Measurements from ENCODE around the gene LRRC15. TPM values are rescaled to one million over a fixed set of nuclear protein-coding genes. Genes with fewer than 3 reads are reported as not detected.

The LRRC15 gene
- total and polyA plus RNA-seq, 2 experiments from 2014 or later: 0.05 to 0.14 TPM

- no peak for TF ChIP-seq EZH2 (IDR thresholded peaks at IDR 0.05; ENCODE audit: low read depth, unreplicated experiment)
- no peak for TF ChIP-seq ETS1 (IDR thresholded peaks at IDR 0.05)
- no peak for TF ChIP-seq ZNF114 (CRISPR knock-in tag; IDR thresholded peaks at IDR 0.05)
- TF ChIP-seq EZH2phosphoT487 (IDR thresholded peaks at IDR 0.05; ENCODE audit: unreplicated experiment): no peak
- no peak for TF ChIP-seq CTCF (conservative IDR thresholded peaks at IDR 0.05; ENCODE audit: low read depth in 2 of 2)
Observed at GRCh38 chr3:194418671-194419070, 49.1 kb upstream of the LRRC15 start (continued).

- H3K9me2 ChIP-seq (ENCODE audit: insufficient read depth): no peaks in the 10 kb centered on the region
- ATAC-seq: no peak
- H2AFZ ChIP-seq: no peak overlapping the region
- H3K27me3 ChIP-seq (ENCODE audit: insufficient read depth): no peaks in the 10 kb centered on the region
- TF ChIP-seq CREB1 (CRISPR knock-in tag; IDR thresholded peaks at IDR 0.05; ENCODE audit: low read depth) (no peak), STAT1 (IDR thresholded peaks at IDR 0.05; ENCODE audit: unreplicated experiment) (no peak), ETS1 (IDR thresholded peaks at IDR 0.05) (no peak), EZH2phosphoT487 (IDR thresholded peaks at IDR 0.05; ENCODE audit: unreplicated experiment) (no peak), NANOG (IDR thresholded peaks at IDR 0.05; ENCODE audit: borderline replicate concordance) (no peak), JUNB (IDR thresholded peaks at IDR 0.05; ENCODE audit: unreplicated experiment) (no peak), ZNF114 (CRISPR knock-in tag; IDR thresholded peaks at IDR 0.05) (no peak), ZNF331 (CRISPR knock-in tag; IDR thresholded peaks at IDR 0.05; ENCODE audit: low read depth) (no peak)
- H3K79me2 ChIP-seq (replicated peaks; ENCODE audit: insufficient read depth): no peaks in the 10 kb centered on the region
- no peak overlapping the region for H3K27ac Mint-ChIP-seq
- peaks cover 7% of the 10 kb centered on the region for H3K36me3 ChIP-seq (ENCODE audit: insufficient read depth)
- no peaks in the 10 kb centered on the region for H3K9me3 Mint-ChIP-seq
- H3K27ac ChIP-seq (ENCODE audit: low read depth): no peak overlapping the region
- H4K20me1 ChIP-seq (replicated peaks; ENCODE audit: insufficient read depth): no peaks in the 10 kb centered on the region
- peaks cover 4% of the 10 kb centered on the region for H3K27me3 Mint-ChIP-seq (ENCODE audit: insufficient read depth, low read depth, poor library complexity)
- no peak overlapping the region for H3K4me2 ChIP-seq
- H3K4me3 ChIP-seq: no peak overlapping the region
- H3K36me3 Mint-ChIP-seq (ENCODE audit: low read depth): peaks cover 18% of the 10 kb centered on the region
- DNase-seq (ENCODE audit: low spot score): no peak
- no peaks in the 10 kb centered on the region for H3K4me1 Mint-ChIP-seq
- no peak overlapping the region for H3K4me3 Mint-ChIP-seq
- H3F3A ChIP-seq (replicated peaks; ENCODE audit: low read depth): no peaks in the 10 kb centered on the region
- no peaks in the 10 kb centered on the region for H3K4me1 ChIP-seq (ENCODE audit: insufficient read depth)
Observed at GRCh38 chr3:194407423-194407822, 37.9 kb upstream of the LRRC15 start.

- no peaks in the 10 kb centered on the region for H3K4me1 Mint-ChIP-seq
- ATAC-seq (no peak), DNase-seq (ENCODE audit: low spot score) (no peak)
- H3K27me3 ChIP-seq (ENCODE audit: insufficient read depth): no peaks in the 10 kb centered on the region
- no peak overlapping the region for H3K27ac Mint-ChIP-seq
- H3K4me3 ChIP-seq: no peak overlapping the region
- no peaks in the 10 kb centered on the region for H3K79me2 ChIP-seq (replicated peaks; ENCODE audit: insufficient read depth)
- no peaks in the 10 kb centered on the region; the same call in none of the 2 replicates for H3K36me3 ChIP-seq (ENCODE audit: insufficient read depth)
- no peak overlapping the region for H3K4me3 Mint-ChIP-seq
- peaks cover 14% of the 10 kb centered on the region for H3K36me3 Mint-ChIP-seq (ENCODE audit: low read depth)
- H3K9me3 Mint-ChIP-seq: no peaks in the 10 kb centered on the region
- H3K4me1 ChIP-seq (ENCODE audit: insufficient read depth): no peaks in the 10 kb centered on the region
- H3F3A ChIP-seq (replicated peaks; ENCODE audit: low read depth): no peaks in the 10 kb centered on the region
- no peak overlapping the region for H3K4me2 ChIP-seq
- H3K27me3 Mint-ChIP-seq (ENCODE audit: insufficient read depth, low read depth, poor library complexity): peaks cover 5% of the 10 kb centered on the region
- H4K20me1 ChIP-seq (replicated peaks; ENCODE audit: insufficient read depth): no peaks in the 10 kb centered on the region
- H3K9me2 ChIP-seq (ENCODE audit: insufficient read depth): no peaks in the 10 kb centered on the region
- H3K27ac ChIP-seq (ENCODE audit: low read depth): no peak overlapping the region
- no peak overlapping the region for H2AFZ ChIP-seq
- no peak for TF ChIP-seq CREB1 (CRISPR knock-in tag; IDR thresholded peaks at IDR 0.05; ENCODE audit: low read depth)
- no peak for TF ChIP-seq ZNF331 (CRISPR knock-in tag; IDR thresholded peaks at IDR 0.05; ENCODE audit: low read depth)
- TF ChIP-seq ZNF114 (CRISPR knock-in tag; IDR thresholded peaks at IDR 0.05): no peak
- TF ChIP-seq ETS1 (IDR thresholded peaks at IDR 0.05): no peak
- no peak for TF ChIP-seq REST (IDR thresholded peaks at IDR 0.05; ENCODE audit: unreplicated experiment)
- no peak for TF ChIP-seq POLR2AphosphoS5 (IDR thresholded peaks at IDR 0.05; ENCODE audit: low read depth)
- TF ChIP-seq NANOG (IDR thresholded peaks at IDR 0.05; ENCODE audit: borderline replicate concordance): no peak
- TF ChIP-seq EZH2phosphoT487 (IDR thresholded peaks at IDR 0.05; ENCODE audit: unreplicated experiment): no peak
- no peak for TF ChIP-seq STAT1 (IDR thresholded peaks at IDR 0.05; ENCODE audit: unreplicated experiment)
Observed at GRCh38 chr3:194405766-194406165, 36.2 kb upstream of the LRRC15 start.
